NB4 (cell line): ENCODE results near the gene RIMS1.

Source experiments
- MYC ChIP-seq: IDR thresholded peaks from 2 replicates; pipeline ENCODE4 v1.6.1; 2011; ENCODE audit warnings: low read depth, low read length
- POLR2A ChIP-seq: IDR thresholded peaks from 2 replicates; pipeline ENCODE4 v1.6.1; 2011; ENCODE audit warnings: mild to moderate bottlenecking; ENCODE audit not compliant: insufficient read length; ENCODE audit errors: extremely low read depth
- TF ChIP-seq, protein P1 (sequence below): IDR thresholded peaks from one replicate; pipeline ENCODE4 v1.5.1; 2012; ENCODE audit warnings: low read depth, low read length
- TF ChIP-seq, protein P2 (sequence below): IDR thresholded peaks from 2 replicates; pipeline ENCODE4 v1.6.1; 2011; ENCODE audit warnings: low read depth, low read length

DNA sequence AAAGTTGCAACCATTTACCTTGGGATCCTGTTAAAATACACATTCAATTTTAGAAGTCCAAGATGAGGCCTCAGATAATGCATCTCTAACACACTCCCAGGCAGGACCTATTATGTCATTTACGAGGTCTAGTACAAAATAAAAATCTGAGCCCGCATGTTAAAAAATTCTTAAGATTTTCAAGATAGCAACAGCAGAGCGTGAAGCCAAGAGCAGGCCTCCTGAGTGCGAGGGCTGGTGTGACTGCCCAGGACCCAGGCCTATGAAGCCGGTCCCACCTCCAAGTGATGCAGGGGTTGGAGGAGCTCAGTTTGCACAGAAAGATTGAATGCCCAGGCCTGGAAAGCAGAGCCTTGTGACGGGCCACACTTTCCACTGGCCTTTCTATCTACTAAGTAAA lies 524.4 kb downstream of the RIMS1 start:
- TF ChIP-seq MYC (no peak), POLR2A (no peak)
- TF ChIP-seq, protein P1, sequence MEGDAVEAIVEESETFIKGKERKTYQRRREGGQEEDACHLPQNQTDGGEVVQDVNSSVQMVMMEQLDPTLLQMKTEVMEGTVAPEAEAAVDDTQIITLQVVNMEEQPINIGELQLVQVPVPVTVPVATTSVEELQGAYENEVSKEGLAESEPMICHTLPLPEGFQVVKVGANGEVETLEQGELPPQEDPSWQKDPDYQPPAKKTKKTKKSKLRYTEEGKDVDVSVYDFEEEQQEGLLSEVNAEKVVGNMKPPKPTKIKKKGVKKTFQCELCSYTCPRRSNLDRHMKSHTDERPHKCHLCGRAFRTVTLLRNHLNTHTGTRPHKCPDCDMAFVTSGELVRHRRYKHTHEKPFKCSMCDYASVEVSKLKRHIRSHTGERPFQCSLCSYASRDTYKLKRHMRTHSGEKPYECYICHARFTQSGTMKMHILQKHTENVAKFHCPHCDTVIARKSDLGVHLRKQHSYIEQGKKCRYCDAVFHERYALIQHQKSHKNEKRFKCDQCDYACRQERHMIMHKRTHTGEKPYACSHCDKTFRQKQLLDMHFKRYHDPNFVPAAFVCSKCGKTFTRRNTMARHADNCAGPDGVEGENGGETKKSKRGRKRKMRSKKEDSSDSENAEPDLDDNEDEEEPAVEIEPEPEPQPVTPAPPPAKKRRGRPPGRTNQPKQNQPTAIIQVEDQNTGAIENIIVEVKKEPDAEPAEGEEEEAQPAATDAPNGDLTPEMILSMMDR, result no peak
- TF ChIP-seq, protein P2, sequence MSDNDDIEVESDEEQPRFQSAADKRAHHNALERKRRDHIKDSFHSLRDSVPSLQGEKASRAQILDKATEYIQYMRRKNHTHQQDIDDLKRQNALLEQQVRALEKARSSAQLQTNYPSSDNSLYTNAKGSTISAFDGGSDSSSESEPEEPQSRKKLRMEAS, result no peak
